Measurements from ENCODE around the gene CWC27.

GRCh38 chr5:64746446-64746845 lies 22.3 kb upstream of the CWC27 start:
- TF ChIP-seq POLR2A (IDR thresholded peaks at IDR 0.05): no peak
- no peak for TF ChIP-seq CTCF (IDR thresholded peaks at IDR 0.05)
- TF ChIP-seq POLR2AphosphoS5 (IDR thresholded peaks at IDR 0.05): no peak
- no peak for TF ChIP-seq EP300 (IDR thresholded peaks at IDR 0.05)

All from upper lobe of left lung (tissue), 4 donors.